GM19043 (cell line): Measurements from ENCODE around the gene GAL3ST1.
A peak's percentile ranks its signal among the peaks of the same experiment; 100 is the strongest.
"Not testable (repeated sequence)": the region's sequence is repeated elsewhere in the genome, so short reads cannot be mapped to it uniquely, and the experiment has no call there.

Experiments
- ATAC-seq: cut with Tn5 transposase; IDR thresholded peaks from one replicate; pipeline ENCODE4 v1.9.1; 2021; ENCODE audit warnings: low read depth; ENCODE audit not compliant: unreplicated experiment

The GAL3ST1 gene

GRCh38 chr22:30600921-30601320, 26.5 kb upstream of the GAL3ST1 start:
- ATAC-seq: no peak

DNA sequence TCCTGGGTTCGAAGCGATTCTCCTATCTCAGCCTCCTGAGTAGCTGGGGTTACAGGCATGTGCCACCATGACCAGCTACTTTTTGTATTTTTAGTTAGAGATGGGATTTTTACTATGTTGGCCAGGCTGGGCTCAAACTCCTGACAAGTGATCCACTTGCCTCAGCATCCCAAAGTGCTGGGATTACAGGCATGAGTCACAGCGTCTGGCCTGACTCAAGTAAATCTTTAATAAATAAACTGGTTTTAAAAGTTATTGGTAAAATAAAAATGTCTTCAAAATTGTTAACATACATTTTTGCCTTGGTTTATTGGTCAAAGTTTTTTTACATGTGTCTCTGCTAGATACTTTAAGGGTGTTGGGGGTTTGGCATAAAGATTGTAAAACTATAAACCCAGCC, 24.5 kb upstream of the GAL3ST1 start:
- no peak for ATAC-seq

DNA sequence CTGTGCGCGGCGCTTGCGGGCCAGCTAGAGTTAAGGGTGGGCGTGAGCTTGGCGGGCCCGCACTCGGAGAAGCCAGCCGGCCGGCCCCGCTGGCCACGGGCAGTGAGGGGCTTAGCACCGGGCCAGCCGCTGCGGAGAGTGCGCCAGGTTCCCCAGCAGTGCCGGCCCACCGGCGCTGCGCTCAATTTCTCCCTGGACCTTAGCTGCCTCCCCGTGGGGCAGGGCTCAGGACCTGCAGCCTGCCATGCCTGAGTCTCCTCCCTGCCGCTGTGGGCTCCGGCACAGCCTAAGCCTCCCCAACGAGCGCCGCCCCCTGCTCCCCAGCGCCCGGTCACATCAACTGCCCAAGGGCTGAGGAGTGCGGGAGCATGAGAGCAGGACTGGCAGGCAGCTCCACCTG, 22.4 kb upstream of the GAL3ST1 start:
- ATAC-seq: no peak

DNA sequence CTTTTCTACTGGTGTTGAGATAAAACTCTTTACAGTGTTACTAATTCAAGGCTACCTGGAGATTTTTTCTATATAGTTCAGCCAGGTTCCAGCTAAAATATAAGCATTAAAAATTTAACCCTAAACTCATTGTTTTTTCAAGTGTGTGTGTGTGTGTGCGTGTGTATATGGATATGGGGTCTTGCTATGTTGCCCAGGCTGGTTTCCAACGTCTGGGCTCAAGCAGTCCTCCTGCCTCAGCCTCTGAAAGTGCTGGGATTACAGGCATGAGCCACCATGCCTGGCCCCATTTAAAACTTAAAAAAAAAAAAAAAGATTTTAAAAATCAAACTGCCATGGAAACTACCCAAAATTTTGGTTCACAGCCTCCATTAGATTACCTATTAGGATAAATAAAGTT, 21.7 kb upstream of the GAL3ST1 start:
- ATAC-seq: no peak

DNA sequence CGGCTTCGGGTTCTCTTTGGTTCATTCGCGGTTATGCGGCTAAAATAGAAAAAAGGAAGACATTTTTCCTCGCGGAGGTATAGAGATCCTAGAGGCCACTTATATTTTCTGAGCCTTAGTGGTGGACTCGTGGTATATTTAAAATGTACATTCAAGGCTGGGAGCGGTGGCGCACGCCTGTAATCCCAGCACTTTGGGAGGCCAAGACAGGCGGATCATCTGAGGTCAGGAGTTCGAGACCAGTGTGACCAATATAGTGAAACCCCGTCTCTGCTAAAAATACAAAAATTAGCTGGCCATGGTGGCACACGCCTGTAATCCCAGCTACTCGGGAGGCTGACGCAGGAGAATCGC, 17.9 kb upstream of the GAL3ST1 start:
- not testable (repeated sequence) for ATAC-seq

GRCh38 chr22:30591588-30592359, 17.3 kb upstream of the GAL3ST1 start, which contains the start of gene PES1:
TSS of gene PES1 (minus strand) at chr22:30591910. CDS start at chr22:30591833, 77 bp downstream.
- ATAC-seq: peak; percentile 93

DNA sequence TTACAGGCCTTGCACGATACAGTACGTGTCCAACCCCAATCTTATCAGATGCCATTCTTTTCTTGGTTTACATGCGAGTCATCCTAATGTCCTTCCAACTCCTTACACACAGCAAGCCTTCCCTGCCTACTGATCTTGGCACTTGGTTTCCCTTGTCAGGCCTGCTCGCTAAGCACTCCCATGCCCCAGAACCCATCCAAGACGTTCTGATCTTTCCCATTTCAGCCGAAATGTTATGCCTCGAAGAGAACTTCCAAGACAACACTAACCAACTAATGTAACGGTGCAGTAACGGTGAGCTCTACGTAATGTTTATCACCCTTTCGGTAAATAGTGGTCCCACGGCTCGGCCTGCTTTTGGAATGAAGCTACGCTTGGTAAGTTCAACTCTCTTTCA, 16.7 kb upstream of the GAL3ST1 start:
- no peak for ATAC-seq

DNA sequence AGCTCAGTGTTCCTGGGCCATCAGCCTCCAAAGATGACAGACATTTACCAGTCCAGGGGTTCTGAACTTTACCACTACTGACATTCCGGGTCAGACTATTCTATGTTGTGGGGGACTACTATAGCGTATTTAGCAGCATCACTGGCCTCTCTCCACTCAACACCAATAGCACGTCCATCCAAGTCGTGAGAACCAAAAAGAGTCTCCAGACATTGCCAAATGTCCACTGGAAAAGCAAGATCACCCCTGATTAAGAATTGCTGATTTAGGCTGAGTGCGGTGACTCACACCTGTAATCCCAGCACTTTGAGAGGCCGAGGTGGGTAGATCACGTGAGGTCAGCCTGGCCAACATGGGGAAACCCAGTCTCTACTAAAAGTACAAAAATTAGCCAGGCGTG, 11.9 kb upstream of the GAL3ST1 start:
- no peak for ATAC-seq

GRCh38 chr22:30584441-30584840, 10.0 kb upstream of the GAL3ST1 start:
- no peak for ATAC-seq

DNA sequence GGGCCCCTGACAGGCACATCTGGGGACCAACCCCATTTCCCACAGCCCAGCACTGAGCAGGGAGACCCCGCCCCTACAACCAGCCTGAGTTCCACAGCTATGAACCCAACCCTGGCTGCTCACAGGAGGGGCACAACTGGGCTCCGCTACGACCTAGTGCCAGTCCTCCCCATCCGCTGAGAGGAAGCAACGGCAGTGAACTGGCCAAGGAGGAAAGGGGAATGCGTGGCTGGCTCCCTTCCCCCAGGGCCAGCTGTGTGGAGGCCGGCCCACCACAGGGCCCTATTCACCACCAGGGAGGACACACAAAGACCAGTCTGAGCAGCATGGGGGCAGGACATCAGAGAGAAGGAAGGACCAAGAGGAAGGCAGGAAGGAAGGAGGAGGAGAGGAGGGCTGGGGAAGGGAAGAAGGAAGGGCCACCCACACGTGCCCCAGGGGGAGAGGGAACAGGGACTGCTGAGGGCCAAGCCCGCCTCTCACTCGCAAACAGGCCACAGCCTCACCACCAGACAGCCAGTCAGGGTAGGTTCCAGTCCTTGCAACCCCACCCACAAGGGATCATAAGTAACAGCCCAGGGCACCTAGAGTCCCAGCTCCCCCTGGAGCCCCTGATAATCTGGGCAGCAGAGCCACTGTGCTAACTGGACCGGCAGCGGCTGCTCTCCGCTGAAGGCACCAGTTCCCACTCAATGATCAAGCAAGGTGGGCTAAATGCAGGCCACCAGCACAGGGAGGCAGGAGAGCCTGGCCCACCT, 8.5 kb upstream of the GAL3ST1 start:
- no peak for ATAC-seq

DNA sequence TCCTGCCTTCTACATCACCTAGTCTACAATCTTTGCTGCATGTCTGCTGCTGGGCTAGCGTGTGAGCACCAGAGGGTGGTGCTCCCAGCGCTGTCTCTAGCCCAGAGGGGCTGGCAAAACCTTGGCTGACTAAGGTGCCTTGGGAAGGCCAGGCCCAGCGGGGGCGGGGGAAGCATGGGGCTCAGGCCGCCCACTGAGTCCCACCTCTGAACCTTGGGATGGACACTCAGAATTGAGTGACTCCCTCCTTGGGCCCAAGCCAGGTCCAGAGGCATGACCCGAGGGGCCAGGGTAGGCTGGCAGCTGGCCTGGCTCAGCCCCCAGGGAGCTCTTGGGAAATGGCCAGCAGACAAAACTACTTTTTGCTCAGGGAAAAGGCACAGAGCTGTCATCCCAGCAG, 7.6 kb upstream of the GAL3ST1 start:
- ATAC-seq: no peak

DNA sequence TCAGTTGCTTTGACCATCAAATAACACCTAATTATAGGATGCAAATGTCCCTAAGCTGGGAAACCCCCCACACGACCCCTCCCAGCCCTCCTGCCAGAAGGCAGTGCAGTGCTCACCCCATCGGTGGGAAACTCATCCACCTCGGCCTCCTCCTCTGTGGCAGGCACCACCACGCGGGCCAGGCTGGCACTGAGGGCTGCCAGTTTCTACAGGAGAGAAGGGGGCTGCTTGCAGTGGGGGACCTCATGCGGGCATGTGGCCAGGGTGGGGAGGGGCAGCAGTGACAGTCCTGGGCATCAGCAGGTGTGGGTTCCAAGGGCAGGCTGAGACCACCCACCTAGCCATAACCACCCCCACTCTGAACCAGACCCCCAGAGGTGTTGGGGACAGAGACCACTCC, 6.4 kb upstream of the GAL3ST1 start:
- no peak for ATAC-seq

GRCh38 chr22:30578481-30578880, 4.0 kb upstream of the GAL3ST1 start:
- ATAC-seq: no peak

GRCh38 chr22:30575859-30576258, 1.4 kb upstream of the GAL3ST1 start:
- no peak for ATAC-seq

- no peak for ATAC-seq
Observed at GRCh38 chr22:30574997-30575671, 669 bp upstream of the GAL3ST1 start.

- ATAC-seq: no peak
Observed at GRCh38 chr22:30573594-30574094, 821 bp downstream of the GAL3ST1 start.

DNA sequence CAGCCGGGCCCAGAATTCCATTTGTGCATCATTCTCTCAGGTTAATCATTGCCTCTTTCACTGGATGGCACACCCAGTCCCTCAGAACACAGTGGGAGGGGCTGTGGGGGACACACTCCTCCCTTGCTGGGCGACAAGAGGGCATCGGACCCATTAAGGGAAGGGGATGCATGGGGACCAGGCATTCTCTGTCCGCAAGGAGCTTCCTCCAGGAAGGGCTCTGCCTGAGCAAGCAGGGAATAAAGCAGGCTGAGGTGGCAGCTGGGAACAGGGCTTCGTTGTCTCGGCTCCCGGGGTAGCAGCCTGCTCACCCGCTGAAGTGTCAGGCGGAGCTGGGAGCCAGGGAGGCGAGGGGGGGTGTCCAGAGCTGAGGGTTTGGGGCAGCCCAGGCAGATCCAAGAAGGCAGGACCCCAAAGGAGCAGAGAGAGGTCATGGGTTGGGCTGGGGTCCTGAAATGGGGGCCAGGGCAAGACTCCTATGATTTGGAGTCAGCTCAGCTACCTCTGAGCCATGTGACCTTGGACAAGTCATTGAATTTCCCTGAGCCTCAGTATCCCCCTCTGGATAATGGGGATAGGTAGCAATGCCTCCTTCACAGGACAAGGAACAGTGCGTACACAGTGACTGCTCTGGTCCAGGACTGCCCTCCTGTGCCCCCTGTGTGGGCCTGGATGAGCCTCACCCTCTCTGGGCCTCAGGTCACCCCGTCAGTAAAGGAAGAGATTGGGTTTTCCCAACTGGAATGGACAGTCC, 1.4 kb downstream of the GAL3ST1 start:
- no peak for ATAC-seq

DNA sequence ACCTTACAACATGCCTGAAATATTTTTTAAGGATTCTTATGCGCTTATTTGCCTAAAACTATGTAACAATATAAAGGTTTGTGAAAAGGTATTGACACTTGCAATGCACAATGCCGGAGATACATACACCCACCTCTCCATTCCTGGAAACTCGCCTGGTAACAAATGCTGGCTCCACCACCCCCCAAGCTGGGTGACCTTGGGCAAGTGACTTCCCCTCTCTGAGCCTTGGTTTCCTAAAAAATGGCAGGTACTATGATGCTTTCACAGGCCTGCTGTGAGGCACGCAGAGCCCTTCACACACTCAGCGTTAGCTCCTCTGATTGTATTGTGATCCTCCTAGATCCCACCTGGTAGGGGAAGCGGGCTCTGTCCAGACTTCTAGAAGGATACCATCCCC, 2.3 kb downstream of the GAL3ST1 start:
- no peak for ATAC-seq

GRCh38 chr22:30569674-30570202, 4.7 kb downstream of the GAL3ST1 start:
- ATAC-seq: no peak

DNA sequence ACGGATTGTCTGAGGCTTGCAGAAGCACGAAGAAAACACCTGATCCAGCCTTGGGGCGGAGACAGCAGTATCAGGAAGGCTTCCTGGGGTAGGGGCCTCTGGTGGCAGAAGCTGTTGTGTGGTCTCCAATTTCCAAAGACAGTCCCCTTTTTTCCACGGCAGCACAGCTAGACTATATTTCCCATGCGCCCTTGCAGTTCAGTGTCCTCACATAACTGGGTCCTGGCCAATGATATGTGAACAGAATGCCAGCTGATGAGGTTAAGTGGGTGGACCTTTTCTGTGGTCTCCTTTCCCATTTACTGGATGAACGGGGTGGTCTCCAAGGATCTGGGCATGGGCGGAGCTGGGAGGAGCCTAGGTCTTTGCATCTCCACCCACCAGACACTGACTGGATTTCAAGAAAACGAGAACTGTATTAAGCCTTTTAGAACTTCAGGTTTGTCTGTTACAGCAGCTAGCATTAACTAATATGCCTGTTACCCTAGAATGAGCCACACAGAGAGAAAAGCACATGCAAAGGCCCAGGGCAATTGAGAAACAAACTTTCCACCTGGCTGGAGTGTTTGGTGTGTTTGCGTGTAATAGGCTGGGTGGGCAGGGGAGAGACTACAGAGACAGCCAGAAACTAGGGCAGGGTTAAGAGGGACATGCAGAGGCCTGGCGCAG, 6.2 kb downstream of the GAL3ST1 start:
- ATAC-seq: no peak
